HuH-7.5 (cell line): Measurements from ENCODE around the gene SLC29A3.
"Not testable (repeated sequence)": the region's sequence is repeated elsewhere in the genome, so short reads cannot be mapped to it uniquely, and the experiment has no call there.

Experiments
- DNase-seq: peaks from one replicate; pipeline ENCODE4 v3.0.0; 2011; ENCODE audit warnings: low spot score

The SLC29A3 gene

GRCh38 chr10:71347587-71348395, 28.7 kb downstream of the SLC29A3 start:
- DNase-seq = peak; percentile 36

GRCh38 chr10:71348850-71349249, 29.8 kb downstream of the SLC29A3 start:
- DNase-seq = no peak

DNA sequence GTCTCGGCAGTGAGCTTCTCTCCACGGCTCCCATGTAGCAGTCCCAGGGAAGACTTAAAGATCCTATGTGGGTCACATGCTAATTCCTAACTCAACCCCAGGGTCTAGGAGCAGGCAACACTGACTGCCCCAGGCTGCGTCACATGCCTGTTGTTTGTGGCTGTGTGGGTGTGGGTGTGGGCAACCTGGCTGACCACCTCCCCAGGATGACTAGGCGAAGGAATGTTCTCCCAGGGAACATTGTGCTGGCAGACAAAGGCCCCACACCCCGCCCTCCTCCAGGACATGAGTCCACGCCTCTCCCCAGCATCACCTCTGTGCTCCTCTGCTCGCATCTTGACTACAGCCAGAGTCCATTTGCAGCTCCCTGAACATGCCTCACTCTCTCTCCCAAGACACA, 30.3 kb downstream of the SLC29A3 start:
- DNase-seq = no peak

- no peak for DNase-seq
These were observed 32.0 kb downstream of the SLC29A3 start for GRCh38 chr10:71351087-71351486.

- no peak for DNase-seq
These were observed 32.7 kb downstream of the SLC29A3 start for GRCh38 chr10:71351628-71352319.

- DNase-seq = no peak
These were observed 34.6 kb downstream of the SLC29A3 start for GRCh38 chr10:71353639-71354038.

- no peak for DNase-seq
These were observed 35.7 kb downstream of the SLC29A3 start for GRCh38 chr10:71354776-71355175.

GRCh38 chr10:71355886-71356285, 36.8 kb downstream of the SLC29A3 start:
- DNase-seq = no peak

DNA sequence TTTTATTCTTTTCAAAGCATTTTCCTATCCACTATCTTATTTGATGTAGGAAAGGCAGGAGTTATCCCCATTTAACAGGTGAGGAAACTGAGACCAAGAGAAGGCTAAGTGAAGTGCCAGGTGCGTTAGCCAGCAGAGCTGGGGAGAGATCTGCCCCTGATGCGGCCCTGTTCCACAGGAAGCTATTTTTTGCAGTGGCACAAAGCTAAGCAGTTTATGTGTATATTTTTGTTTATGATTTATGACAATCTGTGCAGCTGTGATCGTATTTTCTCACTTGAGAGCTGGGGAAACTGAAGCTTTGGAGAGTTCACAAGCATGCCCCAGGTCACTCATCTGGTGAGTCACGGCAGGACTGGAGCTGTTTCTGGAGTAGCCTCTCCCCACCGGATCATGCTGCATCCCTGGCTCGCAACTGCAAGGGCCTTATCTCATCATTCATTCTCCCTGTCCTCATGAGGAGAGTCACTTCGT, 38.8 kb downstream of the SLC29A3 start:
- no peak for DNase-seq

GRCh38 chr10:71358277-71358676, 39.2 kb downstream of the SLC29A3 start:
- no peak for DNase-seq

- DNase-seq = not testable (repeated sequence)
These were observed 39.8 kb downstream of the SLC29A3 start for GRCh38 chr10:71358906-71359305.

- no peak for DNase-seq
These were observed 40.4 kb downstream of the SLC29A3 start for GRCh38 chr10:71359364-71360046.

GRCh38 chr10:71360735-71361134, 41.7 kb downstream of the SLC29A3 start:
- DNase-seq = no peak

GRCh38 chr10:71361581-71361980, 42.5 kb downstream of the SLC29A3 start:
- DNase-seq = no peak

DNA sequence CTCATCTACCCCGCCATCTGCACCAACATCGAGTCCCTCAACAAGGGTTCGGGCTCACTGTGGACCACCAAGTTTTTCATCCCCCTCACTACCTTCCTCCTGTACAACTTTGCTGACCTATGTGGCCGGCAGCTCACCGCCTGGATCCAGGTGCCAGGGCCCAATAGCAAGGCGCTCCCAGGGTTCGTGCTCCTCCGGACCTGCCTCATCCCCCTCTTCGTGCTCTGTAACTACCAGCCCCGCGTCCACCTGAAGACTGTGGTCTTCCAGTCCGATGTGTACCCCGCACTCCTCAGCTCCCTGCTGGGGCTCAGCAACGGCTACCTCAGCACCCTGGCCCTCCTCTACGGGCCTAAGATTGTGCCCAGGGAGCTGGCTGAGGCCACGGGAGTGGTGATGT, 43.1 kb downstream of the SLC29A3 start:
- no peak for DNase-seq

DNA sequence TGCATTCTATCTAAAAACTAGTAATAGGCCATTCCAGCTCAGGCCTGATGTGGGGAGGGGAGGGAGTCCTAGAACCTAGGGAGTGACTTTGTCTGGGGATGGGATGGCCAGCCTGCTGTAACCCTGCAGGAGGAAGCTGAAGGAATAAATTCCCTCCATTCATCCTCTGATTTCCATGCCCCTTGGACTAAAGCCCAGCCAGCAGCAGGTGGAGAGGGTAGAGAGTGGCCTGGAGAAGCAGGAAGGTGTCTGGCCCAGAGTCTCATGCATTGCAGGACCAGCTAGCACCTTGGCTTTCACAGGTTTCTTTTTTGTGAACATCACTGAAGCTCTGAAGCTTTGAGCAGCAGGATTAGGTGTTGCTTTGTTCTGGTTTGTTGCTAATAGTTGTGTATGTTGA, 44.9 kb downstream of the SLC29A3 start:
- DNase-seq = no peak

DNA sequence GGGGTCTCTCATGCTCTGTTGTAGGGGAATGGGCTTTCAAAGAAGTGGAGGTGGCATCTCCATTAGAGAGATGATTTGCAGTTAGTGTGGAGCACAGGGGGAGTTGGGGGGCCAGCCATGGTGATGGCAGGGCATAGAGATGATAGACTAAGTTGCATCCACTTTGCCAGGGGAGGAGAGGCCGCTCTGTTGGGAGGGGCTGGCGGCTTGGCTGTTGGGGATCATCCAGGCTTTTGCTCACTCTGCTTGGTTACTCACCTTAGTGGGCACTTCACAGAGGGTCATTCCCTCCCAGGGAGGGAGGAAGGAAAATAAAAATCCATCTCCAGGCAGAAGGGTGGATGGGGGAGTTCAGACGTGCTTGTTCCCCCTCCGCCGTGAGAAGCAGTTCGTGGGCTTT, 46.3 kb downstream of the SLC29A3 start:
- no peak for DNase-seq

- no peak for DNase-seq
These were observed 47.6 kb downstream of the SLC29A3 start for GRCh38 chr10:71366690-71367089.

DNA sequence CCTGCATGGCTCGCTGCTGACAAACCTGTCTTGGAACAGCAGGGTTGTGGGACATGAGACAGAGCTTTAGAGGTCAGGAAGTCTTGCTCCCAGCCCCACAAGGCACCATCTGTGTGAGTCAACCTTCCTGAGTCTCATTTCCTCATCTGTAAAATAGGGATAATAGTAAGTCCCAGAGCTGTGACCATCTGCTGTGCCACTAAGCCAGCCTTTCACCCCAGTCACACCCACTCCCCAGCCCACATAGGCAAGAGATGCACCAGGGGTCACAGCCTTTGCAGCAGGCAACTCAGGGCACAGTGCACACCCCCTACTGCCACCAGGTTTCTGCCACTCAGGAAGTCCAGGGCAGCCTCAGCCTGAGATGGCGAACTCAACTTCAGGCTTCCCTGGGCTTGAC, 48.2 kb downstream of the SLC29A3 start:
- no peak for DNase-seq

- DNase-seq = no peak
These were observed 49.1 kb downstream of the SLC29A3 start for GRCh38 chr10:71368176-71368575.

- no peak for DNase-seq
These were observed 49.6 kb downstream of the SLC29A3 start for GRCh38 chr10:71368643-71369042.

GRCh38 chr10:71369602-71370001, 50.5 kb downstream of the SLC29A3 start:
- DNase-seq = no peak

DNA sequence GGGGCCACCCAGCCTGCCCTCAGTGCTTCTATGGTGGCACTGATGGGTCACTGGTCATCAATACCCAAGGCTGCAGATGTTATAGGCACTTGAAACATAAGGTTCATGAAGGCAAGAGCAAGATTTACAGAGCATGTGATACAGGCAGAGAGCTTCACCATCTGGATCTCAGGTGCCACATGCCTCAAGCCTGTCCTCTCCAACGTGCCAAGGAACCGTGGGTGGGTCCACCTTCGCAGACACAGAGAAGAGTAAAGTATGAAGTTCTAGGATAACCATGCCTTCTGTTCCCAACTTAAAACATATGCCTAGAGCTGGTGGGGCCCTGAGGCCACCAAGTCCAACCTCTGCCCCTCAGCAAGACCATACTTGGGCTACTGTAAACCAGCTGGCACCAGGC, 51.0 kb downstream of the SLC29A3 start:
- DNase-seq = no peak
